OCI-LY1 (cell line): Measurements from ENCODE around the gene MPPED1.

Experiments
- CTCF ChIP-seq: fragments of 200-600 bp; sonication (generic), shearing (Covaris generic); IDR thresholded peaks from 2 replicates; pipeline ENCODE4 v1.5.1; 2017; ENCODE audit warnings: mild to moderate bottlenecking, antibody characterized with exemption, low read length, moderate library complexity, mixed read lengths
- EZH2 ChIP-seq: fragments of 200-600 bp; sonication (generic), shearing (Covaris generic); IDR thresholded peaks from 2 replicates; pipeline ENCODE4 v1.8.0; 2017; ENCODE audit warnings: borderline replicate concordance, mixed run types, mild to moderate bottlenecking, antibody characterized with exemption, low read length, moderate library complexity, mixed read lengths

GRCh38 chr22:43396321-43396933, 15.4 kb upstream of the MPPED1 start:
- TF ChIP-seq CTCF (no peak), EZH2 (no peak)
